Inflammatory macrophage treated with lipopolysaccharide for 1 hour (primary cell): ENCODE measurements around the gene NOTUM.

Source experiments
- DNase-seq, 2 donors: peaks; one replicate each; pipeline ENCODE4 v3.0.0-alpha.2; 2020 to 2022

Gene NOTUM

DNA sequence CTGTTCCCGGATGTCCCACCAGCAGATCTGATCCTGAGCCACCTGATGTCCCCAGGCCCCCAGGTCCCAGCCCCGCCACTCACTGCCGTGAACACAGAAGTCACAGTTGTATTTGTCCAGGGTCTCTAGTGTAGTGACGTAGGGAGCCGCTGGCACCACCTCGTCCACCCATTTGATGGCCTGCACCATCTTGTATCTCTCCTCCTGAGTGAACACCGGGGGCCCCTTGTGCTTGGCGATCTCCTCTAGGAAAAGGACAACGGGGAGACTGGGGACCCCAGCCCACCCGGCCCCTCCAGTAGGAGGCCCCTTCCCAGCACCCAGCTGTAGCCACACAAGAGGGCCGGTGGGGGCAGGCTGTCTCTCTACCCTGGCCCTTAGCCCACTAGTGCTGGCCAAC, 52.2 kb downstream of the NOTUM start:
- no peak for DNase-seq

DNA sequence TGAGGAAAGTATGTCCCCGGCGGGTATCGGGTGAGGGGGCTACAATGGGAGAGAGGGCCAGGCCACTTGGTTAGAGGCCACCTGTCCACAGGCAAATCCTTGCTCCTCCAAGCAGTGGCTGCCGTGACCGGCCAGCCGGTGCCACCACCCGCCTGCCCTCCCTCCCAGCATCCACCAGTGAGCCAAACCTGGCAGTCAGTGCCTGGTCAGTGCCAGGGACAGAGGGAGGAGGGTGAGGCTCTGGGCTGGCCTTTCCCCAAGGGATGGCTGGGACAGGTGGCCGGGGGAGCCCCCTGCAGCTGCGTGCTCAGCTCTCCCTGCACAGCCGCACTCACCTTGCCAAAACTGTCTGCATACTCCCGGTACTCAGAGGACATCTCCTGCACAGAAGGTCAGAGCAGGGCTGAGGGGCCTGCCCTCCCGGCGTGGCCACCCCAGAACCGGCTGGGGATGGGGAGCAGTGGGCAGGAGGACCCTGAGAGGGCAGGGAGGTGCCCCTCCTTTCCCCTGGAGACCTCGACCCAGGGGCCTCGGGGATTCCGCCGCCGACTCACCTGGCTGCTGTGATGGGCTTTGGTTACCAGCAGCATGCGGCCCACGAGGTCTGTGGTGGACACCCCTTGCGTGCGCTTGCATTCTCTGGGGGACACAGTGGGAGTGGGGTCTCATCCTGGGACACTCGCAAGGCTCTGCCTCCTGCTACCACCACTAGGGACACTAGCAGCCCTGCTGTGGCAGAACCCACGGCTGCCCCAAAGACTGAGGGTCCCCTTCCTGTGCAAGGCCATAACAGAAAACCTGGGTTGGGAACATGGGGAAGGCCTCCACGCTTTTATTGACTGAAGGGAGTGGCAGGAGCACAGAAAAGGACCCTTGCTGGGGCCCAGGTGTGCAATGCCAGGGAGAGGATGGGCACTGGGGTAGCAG, 53.5 kb downstream of the NOTUM start:
- DNase-seq, result no peak

DNA sequence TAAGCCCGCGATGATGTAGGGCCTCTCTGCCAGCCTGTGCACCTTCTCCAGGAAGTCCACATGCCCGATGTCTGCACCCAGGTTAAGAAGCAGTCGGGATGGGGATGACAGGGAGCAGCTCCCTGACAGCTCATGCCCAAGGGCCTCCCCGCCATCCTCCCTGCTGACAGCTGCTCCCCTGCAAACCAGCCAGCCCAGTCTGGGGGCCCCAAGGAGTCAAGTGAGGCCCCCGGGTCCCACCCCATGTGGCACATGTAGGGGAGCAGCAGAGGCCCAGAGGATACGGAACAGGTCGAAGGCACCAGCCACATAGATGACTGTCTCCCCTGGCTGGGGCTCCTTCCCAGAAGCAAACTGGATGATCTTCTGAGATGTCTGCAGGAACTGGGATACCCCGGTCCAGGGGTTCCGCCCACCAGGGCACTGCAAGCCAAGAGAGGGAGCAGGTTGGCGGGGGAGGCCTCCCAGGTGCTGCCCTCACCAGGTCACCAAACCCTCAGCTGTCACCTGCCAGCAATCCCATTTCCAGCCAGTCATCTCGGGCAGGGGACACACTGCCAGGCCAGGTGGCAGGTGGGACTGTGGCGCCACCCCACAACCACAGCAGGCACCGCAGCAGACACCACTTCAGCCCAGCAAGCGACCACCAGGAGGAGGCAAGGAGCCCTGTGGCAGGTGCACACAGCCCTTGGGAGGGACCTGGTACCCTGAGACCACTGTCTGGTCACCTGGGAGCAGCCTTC, 54.3 kb downstream of the NOTUM start:
- no peak for DNase-seq

DNA sequence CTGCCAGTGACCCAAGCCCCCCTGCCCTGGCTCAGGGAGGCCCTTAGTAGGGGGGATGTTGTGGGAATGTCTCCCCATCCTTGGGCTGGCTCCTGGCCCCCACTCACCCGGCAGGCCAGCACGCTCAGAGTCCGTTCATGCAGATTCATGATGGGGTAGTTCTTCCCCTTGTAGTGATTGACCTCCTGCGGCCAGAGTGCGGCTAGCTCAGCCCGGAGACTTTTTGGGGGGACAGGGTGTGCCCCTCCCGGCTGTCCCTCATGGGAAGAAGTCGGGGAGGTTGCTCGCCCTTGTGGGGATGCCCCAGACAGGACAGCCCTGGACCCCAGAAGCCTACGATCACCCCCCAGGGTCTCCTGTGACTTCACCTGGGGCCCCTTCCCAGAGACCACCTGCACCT, 55.0 kb downstream of the NOTUM start:
- no peak for DNase-seq

DNA sequence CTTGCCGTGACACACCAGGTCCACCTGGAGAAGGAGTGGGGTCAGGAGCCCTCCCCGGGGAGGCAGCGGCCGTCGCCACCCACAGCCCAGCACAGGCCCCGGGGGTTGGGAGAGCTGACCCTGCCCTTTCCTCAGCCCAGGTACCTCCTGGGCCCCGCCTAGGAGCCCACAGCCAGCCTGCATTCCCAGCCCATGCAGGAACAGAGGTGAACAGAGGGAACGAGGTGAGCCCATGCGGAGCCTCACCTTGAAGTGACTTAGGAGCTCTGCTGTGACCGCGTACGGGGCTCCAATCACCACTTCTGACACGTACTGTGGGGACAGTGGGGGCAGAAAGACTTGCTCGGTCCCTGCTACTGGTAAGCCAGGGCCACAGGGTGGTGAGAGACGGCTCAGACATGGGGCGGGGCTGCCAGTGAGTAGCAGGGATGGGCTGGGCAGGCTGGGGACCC, 55.5 kb downstream of the NOTUM start:
- DNase-seq, result no peak

DNA sequence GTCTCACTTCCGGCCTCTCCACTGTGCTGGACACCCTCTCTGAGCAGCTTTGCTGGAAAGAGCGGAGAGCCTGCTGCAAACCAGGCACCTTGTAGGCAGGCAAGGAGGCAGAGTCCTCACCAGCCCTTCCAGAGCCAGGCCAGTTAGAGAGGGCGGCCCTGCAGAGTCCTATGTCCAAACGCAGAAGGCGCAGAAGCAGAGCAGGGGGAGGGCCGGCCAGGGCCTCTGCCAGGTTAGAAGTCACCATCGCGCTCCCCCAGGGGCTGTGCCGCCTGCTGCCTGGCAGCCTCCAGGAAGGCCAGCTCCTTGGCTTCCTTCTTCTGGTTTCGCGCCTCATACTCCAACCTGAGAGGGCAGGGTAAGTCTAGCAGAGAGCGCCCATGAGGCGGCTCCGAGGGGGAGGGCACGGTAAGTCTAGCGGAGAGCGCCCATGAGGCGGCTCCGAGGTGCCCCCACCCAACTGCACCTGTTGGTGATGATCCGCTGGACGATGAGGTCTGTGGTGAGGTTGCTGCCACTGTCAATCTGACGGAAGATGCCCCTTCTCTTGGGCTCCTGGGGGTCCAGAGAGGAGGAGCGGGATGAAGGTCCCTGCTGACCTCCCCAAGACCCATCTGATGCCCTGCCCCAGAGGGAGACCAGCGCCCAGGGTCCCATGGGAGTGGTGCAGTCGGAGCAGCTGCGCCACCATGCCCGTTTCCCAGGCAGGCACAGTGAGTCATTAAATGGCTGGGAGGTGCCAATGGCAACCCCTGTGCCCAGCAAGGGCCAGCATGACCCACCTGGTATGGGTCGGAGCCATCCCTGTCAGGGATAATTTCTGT, 56.2 kb downstream of the NOTUM start:
- no peak for DNase-seq

DNA sequence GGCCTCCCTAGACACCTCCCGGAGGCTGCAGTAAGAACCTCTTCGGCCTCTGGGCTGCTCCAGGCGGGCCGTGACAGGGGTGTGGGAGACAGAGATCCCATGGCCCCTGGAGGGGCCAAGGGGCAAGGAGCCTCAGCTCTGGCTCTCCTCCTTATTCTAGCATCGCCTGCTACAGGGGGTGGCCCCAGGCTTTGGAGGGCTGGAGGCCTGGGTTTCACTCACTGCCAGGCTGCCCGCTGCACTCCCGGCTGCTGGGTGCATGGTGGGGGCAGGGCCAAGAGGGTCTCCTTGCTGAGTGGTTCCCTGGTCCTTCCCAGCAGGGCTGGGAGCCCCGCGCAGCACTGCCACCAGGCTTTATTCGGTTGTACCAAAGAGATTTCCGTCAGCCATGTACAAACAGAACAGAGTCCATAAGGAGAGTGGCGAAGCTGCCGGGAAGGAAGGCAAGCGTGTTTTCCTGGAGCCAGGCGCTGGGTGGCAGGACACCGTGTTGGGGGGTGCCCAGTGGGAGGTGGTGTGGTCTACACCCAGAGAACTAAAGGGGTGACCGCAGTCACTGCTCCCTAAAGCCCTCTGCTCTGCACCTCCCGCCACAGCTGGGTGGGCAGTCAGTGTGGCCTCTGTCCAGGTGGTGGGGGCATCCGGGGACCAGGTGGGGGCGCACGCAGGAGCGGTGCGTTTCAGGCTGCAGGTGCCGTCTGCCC, 56.9 kb downstream of the NOTUM start:
- DNase-seq, result no peak

DNA sequence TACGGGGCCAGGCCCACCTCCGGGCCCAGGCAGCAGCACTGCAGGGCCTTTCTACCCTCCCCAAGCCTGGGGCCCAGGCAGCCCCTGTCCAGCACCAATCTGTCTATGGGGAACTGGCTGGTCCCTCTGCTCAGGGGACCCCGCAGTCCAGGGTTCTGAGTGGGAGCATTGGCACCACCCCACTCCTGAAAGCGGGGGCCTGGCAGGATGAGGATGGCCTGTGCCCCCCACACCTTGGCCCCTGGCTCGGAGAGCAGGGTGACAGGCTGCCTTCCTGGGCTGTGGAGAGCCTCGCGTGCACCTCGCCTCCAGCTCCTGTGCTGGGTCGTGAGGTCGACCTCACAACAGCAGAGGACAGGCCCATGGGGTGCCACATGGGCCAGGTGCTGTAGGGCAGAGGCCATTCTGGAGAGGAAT, 57.6 kb downstream of the NOTUM start:
- no peak for DNase-seq

DNA sequence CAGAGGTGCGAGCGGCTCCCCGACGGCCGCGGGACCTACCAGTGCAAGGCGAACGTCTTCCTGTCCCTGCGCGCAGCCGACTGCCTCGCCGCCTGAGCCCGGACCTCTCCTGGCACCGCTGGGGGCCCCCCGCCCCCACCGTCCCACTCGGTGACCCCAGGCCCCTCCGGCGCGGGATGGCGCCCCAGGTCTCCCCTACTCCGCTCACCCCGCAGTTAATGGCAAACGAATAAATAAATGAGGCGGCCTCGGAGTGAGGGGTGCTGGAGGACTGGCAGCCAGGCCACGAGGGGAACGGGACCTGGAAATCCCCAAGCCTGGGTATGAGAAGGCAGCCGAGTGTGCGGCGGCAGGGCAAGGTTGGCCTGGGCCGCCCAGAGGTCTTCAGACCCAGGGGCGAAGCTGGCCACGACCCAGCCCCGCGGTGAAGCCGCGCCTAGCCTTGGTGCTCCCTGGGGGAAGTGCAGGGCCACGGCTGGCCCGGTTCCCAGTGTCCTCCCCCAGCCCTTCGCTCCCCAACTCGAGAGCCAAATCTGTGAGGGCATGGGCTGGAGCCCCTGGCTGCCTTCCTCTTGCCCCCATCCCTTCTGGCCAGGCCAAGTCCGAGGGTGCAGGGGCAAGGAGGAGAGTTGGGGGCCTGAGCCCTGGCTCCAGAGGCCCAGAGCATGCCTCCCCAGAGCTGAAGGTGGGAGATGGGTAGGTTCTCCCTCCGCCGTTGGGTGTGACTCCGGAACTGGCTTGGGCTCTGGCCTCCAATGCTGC, 58.2 kb downstream of the NOTUM start:
- no peak for DNase-seq
